HG03565 (cell line): ENCODE data around the gene SIGLEC9.

Experiments
- ATAC-seq: cut with Tn5 transposase; IDR thresholded peaks from one replicate; pipeline ENCODE4 v1.9.1; 2021; ENCODE audit warnings: mild to moderate bottlenecking, moderate library complexity; ENCODE audit not compliant: unreplicated experiment

SIGLEC9 gene

DNA sequence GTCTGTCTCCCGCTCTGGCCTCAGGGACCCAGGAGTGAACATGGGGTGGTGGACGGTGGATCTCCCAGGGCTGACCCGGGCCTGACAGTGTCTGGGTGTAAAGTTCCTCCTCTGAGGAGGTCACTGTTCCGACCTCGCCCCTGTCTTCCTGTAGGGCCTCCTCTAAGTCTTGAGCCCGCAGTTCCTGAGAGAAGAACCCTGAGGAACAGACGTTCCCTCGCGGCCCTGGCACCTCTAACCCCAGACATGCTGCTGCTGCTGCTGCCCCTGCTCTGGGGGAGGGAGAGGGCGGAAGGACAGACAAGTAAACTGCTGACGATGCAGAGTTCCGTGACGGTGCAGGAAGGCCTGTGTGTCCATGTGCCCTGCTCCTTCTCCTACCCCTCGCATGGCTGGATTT is at the start of gene SIGLEC9:
Gene SIGLEC9 (plus strand): TSS at position 178 of the 400 bp plus-strand sequence. CDS start 69 bp downstream, at position 247.
- ATAC-seq = no peak

DNA sequence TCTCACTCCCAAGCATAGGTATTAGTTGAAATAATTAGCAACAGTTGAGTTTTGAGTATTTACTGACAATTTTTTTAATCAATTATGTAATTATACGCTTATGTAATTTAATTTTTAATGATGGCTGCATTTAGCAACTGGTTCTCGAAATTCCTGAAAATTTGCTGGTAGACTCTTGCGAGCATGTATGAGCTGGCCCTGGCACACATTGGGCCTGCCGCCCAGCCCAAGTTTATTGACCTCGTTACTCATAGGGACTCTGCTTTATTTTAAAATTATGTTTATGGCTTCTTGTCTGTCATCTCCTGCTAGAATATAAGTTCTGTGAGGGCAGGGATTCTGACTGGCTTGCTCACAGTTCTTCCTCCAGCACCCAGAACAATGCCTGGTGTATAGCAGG is 48.7 kb upstream of the SIGLEC9 start:
- no peak for ATAC-seq

DNA sequence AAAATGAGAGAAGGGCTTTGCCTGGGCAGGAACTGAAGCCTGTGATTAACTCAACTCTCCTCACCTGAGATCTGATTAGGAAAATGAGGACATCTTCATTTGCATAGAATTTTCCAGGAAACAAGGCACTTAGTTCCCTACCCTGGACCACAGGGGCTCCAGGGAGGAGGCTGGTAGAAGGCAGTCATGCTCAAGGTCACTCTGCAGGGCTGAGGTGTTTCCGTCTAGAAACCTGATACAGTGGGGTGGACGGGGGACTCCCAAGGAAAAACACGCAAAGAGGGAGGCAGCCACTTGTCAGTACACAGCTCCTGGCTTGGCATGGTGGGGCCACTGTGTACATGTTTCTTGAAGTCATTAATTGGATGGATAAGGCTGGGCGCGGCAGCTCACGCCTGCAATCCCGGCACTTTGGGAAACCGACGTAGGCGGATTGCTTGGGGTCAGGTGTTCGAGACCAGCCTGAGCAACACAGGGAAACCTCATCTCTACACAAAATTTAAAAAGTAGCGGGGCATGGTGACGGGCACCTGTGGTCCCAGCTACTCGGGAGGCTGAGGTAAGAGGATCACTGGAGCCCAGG is 48.0 kb upstream of the SIGLEC9 start:
- no peak for ATAC-seq

DNA sequence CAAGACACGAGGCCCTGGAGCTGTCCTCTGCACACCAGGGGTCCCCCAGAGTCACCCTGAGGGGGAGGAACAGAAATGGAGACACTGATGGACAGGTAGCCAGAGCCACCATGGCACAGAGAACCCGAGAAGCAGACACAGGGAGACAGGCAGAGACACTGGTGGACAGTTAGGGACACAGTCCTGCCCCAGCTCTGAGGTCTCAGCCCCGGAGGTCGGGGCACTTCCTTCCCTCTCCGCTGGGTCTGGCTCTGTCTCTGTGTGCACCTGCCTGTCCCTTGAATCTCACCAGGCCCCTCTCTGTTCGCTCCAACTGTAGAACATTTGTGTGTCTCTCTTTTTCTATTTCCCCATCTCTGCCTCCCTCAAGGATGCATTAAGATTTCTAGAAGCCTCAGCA is 46.6 kb upstream of the SIGLEC9 start:
- ATAC-seq = no peak

DNA sequence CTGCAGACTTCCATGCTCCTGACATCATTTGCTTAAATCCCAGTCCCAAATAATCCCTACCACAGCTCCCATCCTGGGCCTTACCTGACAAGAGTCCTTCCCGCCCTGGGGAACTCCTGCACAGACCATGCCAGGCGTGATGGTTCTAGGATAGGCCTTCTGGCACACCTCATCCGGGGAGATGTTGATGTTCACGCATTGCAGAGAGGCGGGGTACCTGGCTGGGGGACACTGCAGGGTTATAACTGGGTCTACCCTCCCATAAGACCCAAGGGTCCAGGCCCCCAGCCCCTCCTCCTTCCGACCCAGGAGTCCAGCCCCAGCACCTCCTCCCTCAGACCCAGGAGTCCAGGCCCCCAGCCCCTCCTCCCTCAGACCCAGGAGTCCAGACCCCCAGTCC is 46.0 kb upstream of the SIGLEC9 start:
- no peak for ATAC-seq

DNA sequence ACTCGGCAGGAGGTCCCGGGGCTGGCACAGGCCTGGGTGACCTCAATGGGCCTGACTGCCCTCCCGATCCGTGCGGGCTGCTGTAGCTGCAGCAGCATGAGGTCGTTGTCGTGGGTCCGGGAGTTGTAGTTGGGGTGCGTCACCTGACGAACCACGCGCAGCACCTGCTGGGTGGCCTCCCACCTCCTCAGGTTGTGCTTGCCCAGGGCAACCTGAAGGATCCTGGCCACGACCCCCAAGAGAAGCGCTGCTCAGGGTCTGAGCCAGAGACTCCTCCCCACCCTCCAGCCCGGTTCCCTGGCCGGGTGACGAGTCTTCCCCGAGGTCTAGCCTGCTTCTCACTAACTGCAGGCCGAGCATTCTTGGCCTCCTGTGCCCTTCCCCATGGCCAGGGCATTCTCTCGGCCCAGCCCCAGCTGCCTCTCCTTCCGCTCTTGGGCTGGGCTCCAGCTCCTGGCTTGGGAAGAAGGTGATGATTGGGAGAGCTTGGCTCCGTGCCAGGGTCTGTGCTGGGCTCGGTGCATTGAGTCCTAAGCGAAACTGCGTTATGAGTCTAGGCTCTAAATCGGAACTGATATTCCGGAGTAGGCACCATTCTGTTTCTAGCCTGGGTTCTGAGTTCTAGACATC is 45.1 kb upstream of the SIGLEC9 start:
- ATAC-seq = no peak

DNA sequence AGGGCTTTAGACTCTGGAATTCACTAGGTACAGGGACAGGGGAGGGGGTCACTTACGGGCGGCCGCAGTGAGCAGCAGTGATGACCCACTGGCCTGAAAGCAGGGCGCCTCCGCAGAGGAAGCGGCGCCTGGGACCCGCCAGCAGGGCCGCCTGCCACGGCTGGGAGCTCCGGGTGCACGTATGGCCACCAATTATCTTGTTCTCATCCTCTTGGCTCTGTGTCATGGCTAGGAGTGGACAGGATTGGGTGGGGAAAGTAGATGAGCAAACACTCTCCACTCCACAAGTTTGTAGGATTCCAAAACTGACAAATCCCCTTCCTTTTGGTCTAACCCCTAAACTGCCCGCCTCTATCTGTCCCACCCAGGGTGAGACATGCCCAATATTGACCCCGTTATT is 43.2 kb upstream of the SIGLEC9 start:
- ATAC-seq = no peak

DNA sequence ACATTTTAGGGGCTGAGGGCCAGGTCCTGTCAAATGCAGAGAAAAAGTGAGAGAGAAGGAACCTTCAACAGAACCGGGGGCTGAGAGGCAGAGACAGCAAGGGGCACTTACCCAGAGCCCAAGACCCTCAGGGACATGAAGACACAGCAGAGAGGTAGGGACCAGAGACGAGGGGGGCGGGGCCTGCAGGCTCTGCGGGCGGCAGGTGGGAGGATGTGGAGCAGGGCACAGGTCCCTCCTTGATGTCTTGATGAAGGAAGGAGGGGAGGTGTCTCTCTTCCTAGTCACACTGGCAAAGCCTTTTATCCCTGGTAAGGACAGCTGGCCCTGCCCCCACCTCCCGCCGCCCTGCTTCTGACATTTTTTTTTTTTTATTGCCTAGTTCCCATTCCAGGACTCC is 42.1 kb upstream of the SIGLEC9 start, which contains the start of gene KLK14:
Gene KLK14 (minus strand): TSS at position 277 of the 400 bp plus-strand sequence. CDS start 273 bp downstream, at position 4.
- ATAC-seq = no peak

DNA sequence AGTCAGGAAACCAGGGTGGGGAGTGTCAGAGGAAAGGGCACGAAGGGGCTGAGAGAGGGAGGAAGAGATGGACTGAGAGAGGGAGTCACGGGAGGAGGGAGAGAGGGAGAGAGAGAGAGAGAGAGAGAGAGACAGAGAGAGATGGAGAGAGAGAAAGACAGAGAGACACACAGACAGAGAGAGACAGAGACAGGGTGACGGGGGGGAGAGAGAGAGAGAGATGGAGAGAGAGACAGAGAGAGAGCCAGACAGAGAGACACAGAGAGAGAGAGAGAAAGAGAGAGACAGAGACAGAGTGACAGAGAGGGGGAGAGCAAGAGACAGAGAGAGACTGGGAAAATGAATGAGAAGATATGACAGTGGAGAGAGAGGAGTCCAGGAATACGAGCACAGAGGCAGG is 41.5 kb upstream of the SIGLEC9 start:
- ATAC-seq = no peak

DNA sequence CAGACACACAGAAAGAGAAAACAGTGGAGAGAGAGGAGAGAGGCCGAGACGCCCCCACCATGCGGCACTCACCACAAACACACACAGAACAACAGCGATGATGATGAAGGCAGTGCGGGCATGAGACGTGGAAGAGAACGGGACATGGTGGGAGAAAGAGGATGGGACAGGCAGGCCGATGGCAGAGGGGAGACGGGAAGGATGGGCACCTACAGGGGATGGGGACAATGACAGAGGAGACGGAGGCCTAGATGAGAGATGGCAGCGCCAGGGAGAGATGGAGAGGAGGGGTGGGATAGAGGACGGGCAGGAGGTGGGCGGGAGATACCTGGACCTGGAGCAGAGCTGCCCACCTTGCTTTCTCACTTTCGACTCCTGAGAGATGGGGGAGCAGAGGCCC is 40.9 kb upstream of the SIGLEC9 start:
- ATAC-seq = no peak

DNA sequence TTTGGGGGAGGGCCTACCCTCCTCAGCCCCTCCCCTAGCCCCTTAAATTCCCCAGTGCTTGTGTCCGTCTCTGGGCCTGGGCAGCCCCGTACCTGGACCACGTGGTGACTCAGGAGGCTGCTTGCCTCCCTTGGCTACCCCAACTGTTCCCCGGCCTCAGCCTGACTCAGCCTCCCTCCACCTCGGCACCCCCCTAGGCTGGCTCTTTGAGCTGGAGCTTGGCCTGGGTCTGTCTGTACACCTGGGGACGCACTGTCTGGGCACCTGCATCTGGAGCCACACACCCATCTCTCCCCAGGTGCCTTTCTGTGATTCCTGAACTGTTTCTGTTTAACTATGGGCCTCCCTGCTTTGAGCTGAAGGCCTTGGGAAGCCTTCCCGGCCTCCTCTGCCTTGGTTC is 40.2 kb upstream of the SIGLEC9 start:
- ATAC-seq = no peak

DNA sequence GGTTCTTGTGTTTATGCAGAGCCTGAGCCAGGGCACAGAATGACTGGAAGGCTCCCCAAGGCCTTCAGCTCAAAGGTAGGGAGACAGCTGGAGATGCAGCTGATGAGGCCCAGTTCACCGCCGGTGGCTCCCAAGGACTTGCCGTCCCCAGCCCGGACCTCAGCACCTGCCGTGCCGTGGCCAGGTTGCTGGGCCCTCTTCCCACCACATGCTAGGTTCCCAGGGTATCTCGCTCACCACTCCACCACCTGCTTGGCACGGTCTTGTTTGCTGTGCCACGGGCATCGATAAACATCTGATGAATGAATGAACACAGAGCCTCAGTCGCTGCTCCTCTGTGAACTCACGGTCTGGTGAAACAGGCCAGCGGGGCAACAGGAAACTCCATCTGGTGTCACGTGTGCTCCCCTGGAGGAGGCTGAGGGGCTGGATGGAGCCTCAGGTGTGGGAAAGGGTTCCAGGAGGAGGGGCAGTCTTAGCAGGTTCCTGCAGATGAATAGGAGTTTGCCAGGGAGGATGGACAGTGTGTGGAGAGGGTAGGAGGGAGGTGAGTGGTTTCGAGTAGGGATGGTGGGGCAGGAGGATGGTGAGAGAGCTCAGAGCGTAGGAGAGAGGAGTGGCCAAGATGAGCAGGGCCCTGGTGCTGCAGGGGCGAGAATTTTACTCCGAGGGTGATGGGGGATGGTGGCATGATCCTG is 38.4 kb upstream of the SIGLEC9 start:
- ATAC-seq = no peak

DNA sequence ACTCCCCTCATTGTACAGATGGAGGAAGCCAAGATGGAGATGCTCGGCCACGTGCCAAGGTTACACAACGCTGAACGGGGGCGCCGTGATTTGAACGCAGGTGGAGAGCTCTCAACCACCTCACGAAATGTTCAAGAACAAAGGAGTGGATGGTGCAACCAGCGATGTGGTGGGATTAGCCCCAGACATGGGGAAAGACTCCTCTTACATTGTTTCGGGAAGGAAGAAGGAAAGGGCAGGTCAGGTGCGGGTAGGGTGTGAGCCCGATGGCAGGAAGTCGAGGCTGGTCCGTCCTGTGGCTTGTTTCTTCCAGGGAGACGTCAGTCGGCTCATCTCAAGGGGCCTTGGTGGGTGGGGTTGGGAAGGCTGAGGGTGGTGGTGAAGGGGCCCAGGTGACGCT is 34.9 kb upstream of the SIGLEC9 start:
- no peak for ATAC-seq

DNA sequence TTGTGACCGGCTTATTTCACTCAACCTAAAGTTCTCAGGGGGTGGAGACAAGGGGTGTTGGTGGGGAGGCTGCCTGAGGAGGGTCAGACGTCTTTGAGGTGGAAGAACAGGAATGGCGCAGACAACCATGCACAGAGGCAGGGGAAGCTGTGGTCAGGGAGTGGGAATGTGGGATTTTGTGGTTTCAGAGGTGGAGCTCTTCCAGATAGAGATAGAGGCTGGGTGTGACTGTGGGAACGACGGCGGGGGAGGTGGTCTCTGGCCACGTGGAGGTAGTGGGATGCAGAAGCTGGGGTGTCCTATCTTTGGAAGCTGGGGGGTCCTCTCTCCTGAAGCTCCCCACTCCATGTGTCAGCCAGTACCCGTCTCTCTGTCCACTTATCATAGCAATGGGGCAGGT is 34.2 kb upstream of the SIGLEC9 start:
- ATAC-seq = no peak

DNA sequence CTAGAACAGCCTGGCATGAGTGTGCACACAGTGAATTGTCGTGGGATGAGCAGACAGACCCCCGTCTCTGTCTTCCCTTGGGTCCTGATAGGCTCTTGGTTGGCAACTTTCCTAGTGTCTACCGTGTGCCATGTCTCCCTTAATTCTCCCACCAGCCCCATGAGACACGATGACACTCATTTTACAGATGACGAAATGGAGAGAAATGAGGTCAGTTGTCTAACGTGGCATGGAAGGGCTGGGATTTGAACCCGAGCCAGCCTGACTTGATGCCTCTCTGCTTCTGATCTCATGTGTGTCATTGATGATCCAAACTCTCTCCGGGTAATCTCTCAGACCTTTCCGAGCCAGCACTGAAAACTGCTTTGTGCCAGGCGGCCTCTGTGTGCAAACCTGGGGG is 33.6 kb upstream of the SIGLEC9 start:
- ATAC-seq = no peak

DNA sequence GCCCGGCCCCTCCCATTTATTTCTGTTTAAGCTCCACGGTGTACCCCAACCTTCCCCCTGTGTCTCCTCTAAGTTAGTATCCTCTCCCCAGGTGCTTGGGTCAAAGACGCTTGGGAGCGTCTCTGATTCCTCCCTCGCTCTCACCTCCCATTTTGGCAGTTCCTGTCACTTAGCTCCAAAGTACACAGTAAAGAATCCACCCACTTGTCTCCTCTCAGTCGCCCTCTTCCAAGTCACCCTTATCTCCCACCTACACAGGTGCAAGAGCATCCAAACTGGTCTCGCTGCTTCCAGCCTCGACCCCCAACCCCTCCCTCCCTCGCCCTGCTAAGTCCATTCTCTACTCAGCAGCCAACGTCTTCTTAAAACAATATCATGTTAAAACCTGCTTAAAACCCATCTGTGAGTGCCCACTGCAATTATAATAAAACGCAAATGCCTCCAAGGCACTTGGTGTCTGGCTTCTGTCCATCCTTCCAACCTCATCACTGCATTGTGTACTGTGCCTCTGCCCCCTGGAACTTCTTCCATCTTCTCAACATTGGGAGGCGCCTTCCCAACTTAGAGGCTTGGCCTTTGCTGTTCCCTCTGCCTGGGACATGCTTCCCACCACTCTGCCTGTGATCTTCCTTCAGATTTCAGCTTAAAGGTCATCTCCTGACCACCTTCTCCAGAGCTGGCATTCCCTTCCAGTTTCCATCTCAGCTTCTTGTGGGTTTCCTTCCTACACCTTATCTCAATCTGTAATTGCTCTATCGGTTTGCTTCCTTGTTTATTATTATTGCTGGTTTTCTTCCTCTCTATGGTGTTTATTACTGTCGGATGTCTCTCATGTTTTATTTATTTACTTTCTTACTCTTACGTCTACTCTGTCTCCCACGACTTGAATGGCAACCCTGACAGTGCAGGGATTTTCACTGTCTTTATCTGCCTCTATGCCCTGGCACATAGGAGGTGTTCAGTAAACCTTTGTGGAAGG is 32.5 kb upstream of the SIGLEC9 start:
- ATAC-seq = no peak

DNA sequence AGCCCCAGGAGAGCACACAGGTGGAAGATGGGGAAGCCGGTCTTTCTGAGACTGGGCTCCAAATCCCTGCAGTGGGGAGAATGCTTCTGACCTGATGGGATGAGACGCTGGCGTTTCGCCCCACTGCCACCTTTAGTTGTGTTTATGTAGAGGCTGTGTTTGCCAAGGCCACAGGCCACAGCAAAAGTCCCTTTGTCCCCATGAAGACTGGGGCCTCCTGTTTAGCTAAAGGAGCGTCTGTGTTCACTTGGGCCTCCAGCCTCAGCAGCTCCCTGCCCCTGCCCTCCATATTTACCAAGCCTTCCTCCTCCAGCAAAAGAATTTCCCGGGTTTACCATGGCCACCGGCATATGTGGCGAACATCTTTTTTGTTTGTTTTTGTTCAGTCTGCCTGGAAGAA is 31.6 kb upstream of the SIGLEC9 start:
- no peak for ATAC-seq

DNA sequence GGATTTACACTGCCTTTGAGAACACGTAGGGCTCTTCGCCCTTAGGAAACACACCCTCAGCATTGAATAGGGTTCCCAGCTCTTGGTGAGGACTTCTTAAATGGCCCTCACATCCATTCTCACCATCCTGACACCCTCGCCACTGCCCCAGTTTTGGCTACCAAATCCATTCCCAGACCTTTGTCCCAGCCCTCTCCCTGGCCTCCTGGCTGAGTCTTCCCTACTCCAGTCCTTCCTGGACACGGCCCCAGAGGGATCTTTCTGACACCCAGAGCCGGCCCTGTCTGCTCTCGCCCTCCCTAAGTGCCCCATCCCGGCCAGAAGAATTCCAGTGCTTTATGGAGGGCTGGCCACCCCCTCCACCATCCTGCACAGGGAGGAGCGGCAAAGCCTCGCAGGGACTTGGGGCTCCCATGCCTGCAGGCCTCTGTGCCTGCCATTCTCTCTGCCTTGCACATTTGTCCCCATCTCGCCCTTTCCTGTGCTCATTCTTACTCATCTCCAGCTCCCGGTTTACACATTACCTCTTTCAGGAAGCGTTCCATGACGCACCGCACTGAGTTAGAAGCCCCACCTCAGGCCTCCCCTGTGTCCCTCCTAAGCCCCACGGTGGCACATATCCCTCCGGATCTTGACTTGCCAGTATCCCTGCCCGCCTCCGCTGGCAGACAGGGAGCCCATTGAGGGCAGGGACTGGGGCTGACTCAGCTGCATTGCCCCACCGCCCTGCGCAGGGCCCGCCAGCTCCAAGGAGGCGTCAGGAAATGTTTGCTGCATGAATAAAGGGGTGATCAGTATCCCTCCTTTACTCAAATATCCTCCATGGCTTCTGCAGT is 31.0 kb upstream of the SIGLEC9 start:
- no peak for ATAC-seq

DNA sequence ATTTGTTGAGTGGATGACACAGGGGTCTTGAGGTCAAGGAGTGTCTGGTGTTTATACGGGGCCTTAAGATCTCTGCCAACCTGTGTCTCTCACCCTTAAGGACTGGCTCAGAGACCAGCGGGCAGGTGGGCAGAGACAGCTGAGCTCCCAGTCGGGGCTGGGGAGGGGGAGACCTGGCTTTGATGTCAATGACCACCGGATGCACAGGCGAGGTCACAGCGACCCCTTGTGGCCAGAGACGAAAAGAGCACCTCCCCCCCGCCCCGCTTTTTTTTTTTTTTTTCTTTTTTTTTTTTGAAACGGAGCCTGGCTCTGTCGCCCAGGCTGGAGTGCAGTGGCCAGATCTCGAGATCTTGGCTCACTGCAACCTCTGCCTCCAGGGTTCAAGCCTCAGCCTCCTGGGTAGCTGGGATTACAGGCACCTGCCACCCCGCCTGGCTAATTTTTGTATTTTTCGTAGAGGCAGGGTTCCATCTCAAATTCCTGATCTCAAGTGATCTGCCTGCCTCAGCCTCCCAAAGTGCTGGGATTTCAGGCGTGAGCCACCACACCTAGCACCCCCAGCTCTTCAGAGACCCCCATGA is 29.9 kb upstream of the SIGLEC9 start:
- no peak for ATAC-seq
